Measurements from ENCODE around the gene NAXD.

Gene NAXD

GRCh38 chr13:110683921-110684320 is 68.6 kb downstream of the NAXD start:
- no peak for DNase-seq (ENCODE audit: low read depth)
- TF ChIP-seq, protein P1, sequence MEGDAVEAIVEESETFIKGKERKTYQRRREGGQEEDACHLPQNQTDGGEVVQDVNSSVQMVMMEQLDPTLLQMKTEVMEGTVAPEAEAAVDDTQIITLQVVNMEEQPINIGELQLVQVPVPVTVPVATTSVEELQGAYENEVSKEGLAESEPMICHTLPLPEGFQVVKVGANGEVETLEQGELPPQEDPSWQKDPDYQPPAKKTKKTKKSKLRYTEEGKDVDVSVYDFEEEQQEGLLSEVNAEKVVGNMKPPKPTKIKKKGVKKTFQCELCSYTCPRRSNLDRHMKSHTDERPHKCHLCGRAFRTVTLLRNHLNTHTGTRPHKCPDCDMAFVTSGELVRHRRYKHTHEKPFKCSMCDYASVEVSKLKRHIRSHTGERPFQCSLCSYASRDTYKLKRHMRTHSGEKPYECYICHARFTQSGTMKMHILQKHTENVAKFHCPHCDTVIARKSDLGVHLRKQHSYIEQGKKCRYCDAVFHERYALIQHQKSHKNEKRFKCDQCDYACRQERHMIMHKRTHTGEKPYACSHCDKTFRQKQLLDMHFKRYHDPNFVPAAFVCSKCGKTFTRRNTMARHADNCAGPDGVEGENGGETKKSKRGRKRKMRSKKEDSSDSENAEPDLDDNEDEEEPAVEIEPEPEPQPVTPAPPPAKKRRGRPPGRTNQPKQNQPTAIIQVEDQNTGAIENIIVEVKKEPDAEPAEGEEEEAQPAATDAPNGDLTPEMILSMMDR (IDR thresholded peaks at IDR 0.05; ENCODE audit: low read length, missing control alignments), result no peak

DNA sequence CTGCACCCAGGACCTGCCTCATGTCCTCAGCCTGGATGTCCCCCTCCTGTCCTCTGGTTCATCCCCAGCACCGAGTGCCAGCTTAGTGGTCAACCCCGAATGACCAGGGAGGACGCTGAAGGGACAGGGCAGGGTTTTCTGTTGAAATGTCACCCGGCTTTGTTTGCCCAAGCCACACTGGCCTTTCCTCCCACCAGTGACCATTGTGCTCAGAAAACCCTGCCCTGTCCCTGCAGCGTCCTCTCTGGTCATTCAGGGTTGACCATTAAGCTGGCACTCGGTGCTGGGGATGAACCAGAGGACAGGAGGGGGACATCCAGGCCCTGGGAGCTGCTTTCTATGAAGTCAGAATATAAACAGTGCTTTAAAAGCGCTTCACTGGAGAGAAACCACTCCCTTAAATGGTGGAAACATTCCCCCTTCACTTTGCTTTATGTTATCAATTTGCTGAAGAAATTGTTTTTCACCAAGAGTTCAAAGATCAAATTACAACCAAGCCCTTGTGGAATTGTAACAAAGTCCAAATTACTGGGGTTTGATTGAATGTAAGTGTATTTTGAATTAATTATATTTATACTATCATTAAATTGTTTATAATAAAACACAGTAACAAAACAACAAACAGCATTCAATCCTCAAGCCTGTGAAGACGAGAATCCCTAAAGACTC is 69.2 kb downstream of the NAXD start:
- DNase-seq (ENCODE audit: low read depth), result no peak
- no peak overlapping the region for H3K4me3 ChIP-seq (replicated peaks; ENCODE audit: low read depth, low read length)
- TF ChIP-seq, protein P1 (IDR thresholded peaks at IDR 0.05; ENCODE audit: low read length, missing control alignments), result no peak

More at GRCh38 chr13:110683921-110684320, 68.6 kb downstream of the NAXD start:
- no peak overlapping the region for H3K4me3 ChIP-seq (replicated peaks; ENCODE audit: low read depth, low read length)

DNA sequence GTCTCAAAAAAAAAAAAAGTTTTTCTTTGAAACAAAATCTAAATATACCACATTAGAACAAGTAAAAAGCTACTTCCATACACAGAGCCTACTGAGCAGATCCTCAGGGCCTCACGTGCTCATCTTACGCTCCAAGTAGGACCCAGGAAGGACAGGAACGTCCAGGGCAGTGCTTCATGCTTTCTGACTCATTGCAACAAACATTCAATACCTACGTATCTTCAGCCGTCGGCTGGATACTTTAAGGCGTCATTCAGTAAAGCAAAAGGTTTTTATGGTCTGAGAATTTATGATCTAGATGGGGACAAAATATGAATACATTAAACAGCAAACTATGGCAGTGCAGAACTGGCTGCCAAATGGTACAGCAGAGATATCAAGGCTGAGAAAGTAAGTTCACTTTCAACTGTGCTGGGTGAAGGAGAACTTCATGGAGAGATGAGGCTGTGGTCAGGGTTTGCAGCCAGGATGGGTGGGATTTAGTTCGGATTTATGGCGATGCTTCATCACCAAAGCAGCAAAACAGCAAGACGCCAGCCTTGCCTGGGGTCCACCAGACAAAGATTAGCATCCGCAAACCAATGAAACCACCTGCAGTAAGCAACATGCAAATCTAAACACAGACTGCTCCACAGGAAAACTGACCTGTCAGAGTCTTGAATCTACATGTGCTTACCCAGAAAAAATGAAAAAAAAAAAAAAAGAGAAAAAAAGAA is 70.1 kb downstream of the NAXD start:
- no peak for DNase-seq (ENCODE audit: low read depth)
- H3K4me3 ChIP-seq (replicated peaks; ENCODE audit: low read depth, low read length), result no peak overlapping the region
- TF ChIP-seq, protein P1 (IDR thresholded peaks at IDR 0.05; ENCODE audit: low read length, missing control alignments), result no peak

DNA sequence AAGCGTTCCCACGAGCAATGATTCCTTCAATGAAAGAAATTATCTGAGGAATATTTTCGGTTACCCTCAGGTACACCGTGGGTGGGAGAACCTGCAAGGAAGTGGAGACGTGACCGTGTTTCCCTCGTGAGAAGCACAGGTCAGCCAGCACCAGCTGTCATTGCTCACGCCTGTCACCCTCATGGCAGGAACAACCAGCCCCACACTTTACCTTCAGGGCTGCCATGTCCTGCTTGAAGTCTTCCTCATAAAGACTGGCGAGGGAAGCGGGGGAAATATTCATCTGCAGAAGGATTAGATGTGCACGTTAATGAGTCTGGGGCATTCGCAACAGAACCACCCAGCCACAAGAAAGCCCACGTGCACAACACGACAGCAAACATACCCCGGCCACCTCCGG is 72.4 kb downstream of the NAXD start:
- H3K4me3 ChIP-seq (replicated peaks; ENCODE audit: low read depth, low read length), result no peak overlapping the region
- TF ChIP-seq, protein P1 (IDR thresholded peaks at IDR 0.05; ENCODE audit: low read length, missing control alignments), result no peak
- DNase-seq (ENCODE audit: low read depth), result no peak

DNA sequence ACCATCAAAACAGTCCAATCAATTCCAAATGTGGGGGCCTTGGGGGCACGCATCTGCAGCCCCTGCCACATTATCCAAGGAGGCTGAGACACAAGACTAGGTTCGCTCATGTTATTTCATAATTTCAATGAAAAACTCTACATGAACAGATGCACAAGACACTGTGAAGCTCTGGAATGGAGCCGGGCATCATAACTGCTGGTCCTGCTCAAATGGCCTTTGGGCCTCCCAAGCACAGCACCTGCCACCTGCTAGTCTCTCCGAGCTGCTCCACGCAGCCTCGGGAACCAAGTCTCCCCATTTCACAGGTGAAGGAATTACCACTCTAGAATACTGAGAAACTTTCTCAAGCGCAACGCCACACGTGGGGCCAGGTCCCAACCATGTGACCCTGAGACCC is 73.7 kb downstream of the NAXD start:
- TF ChIP-seq, protein P1 (IDR thresholded peaks at IDR 0.05; ENCODE audit: low read length, missing control alignments), result no peak
- no peak overlapping the region for H3K4me3 ChIP-seq (replicated peaks; ENCODE audit: low read depth, low read length)
- no peak for DNase-seq (ENCODE audit: low read depth)

Measured in fibroblast of pulmonary artery (primary cell).